ENCODE data around the gene GLIS1.

Gene GLIS1

GRCh38 chr1:53485478-53486394 is 253.2 kb downstream of the GLIS1 start:
- peak; percentile 86 for DNase-seq (ENCODE audit: low spot score)

- DNase-seq (ENCODE audit: low spot score), result no peak
Observed at GRCh38 chr1:53484705-53485477, 254.1 kb downstream of the GLIS1 start.

GRCh38 chr1:53483656-53484055 is 255.3 kb downstream of the GLIS1 start:
- no peak for DNase-seq (ENCODE audit: low spot score)

- DNase-seq (ENCODE audit: low spot score), result no peak
Observed at GRCh38 chr1:53483170-53483569, 255.8 kb downstream of the GLIS1 start.

GRCh38 chr1:53482441-53483153 is 256.4 kb downstream of the GLIS1 start:
- no peak for DNase-seq (ENCODE audit: low spot score)

- no peak for DNase-seq (ENCODE audit: low spot score)
Observed at GRCh38 chr1:53481456-53481855, 257.5 kb downstream of the GLIS1 start.

- no peak for DNase-seq (ENCODE audit: low spot score)
Observed at GRCh38 chr1:53480678-53481077, 258.3 kb downstream of the GLIS1 start.

GRCh38 chr1:53478502-53478818 is 260.5 kb downstream of the GLIS1 start:
- DNase-seq (ENCODE audit: low spot score), result no peak

GRCh38 chr1:53477651-53478501 is 261.1 kb downstream of the GLIS1 start:
- DNase-seq (ENCODE audit: low spot score), result no peak

GRCh38 chr1:53476579-53476978 is 262.4 kb downstream of the GLIS1 start:
- DNase-seq (ENCODE audit: low spot score), result no peak

GRCh38 chr1:53475664-53476063 is 263.3 kb downstream of the GLIS1 start:
- DNase-seq (ENCODE audit: low spot score), result no peak

- DNase-seq (ENCODE audit: low spot score), result no peak
Observed at GRCh38 chr1:53473463-53473862, 265.5 kb downstream of the GLIS1 start.

GRCh38 chr1:53471000-53471399 is 268.0 kb downstream of the GLIS1 start:
- no peak for DNase-seq (ENCODE audit: low spot score)

GRCh38 chr1:53470584-53470983 is 268.4 kb downstream of the GLIS1 start:
- DNase-seq (ENCODE audit: low spot score), result no peak

GRCh38 chr1:53470155-53470554 is 268.8 kb downstream of the GLIS1 start:
- peak; percentile 96 for DNase-seq (ENCODE audit: low spot score)

GRCh38 chr1:53469373-53469772 is 269.6 kb downstream of the GLIS1 start:
- no peak for DNase-seq (ENCODE audit: low spot score)

GRCh38 chr1:53468374-53468773 is 270.6 kb downstream of the GLIS1 start:
- no peak for DNase-seq (ENCODE audit: low spot score)

GRCh38 chr1:53467391-53467790 is 271.6 kb downstream of the GLIS1 start:
- no peak for DNase-seq (ENCODE audit: low spot score)

GRCh38 chr1:53465023-53465957 is 273.7 kb downstream of the GLIS1 start:
- DNase-seq (ENCODE audit: low spot score), result no peak

Measured in HuH-7 (cell line).